GM18907 (cell line): Measurements from ENCODE around the gene ATP2B2.

Experiments
- ATAC-seq: cut with Tn5 transposase; IDR thresholded peaks from one replicate; pipeline ENCODE4 v1.9.1; 2021; ENCODE audit warnings: mild to moderate bottlenecking, moderate library complexity; ENCODE audit not compliant: unreplicated experiment

ATP2B2 gene

GRCh38 chr3:10286596-10287295, 218.6 kb downstream of the ATP2B2 start:
- no peak for ATAC-seq

- no peak for ATAC-seq
Measured at GRCh38 chr3:10286133-10286524, 219.3 kb downstream of the ATP2B2 start.

- ATAC-seq = no peak
Measured at GRCh38 chr3:10285272-10286132, 219.9 kb downstream of the ATP2B2 start.

GRCh38 chr3:10284496-10284895, 220.9 kb downstream of the ATP2B2 start:
- no peak for ATAC-seq

GRCh38 chr3:10283638-10284037, 221.7 kb downstream of the ATP2B2 start:
- no peak for ATAC-seq

- ATAC-seq = no peak
Measured at GRCh38 chr3:10281951-10282350, 223.4 kb downstream of the ATP2B2 start.

GRCh38 chr3:10280571-10280970, 224.8 kb downstream of the ATP2B2 start:
- no peak for ATAC-seq

GRCh38 chr3:10280177-10280529, 225.2 kb downstream of the ATP2B2 start:
- no peak for ATAC-seq

- ATAC-seq = no peak
Measured at GRCh38 chr3:10279384-10280176, 225.8 kb downstream of the ATP2B2 start.

GRCh38 chr3:10278501-10278900, 226.9 kb downstream of the ATP2B2 start:
- ATAC-seq = no peak

- no peak for ATAC-seq
Measured at GRCh38 chr3:10277115-10277625, 228.2 kb downstream of the ATP2B2 start.

- ATAC-seq = no peak
Measured at GRCh38 chr3:10274601-10275000, 230.8 kb downstream of the ATP2B2 start.
